CD4-positive, alpha-beta T cell treated with Interleukin-17A for 1 hour (primary cell): ENCODE data around the gene WNT3.
A peak's percentile ranks its signal among the peaks of the same experiment; 100 is the strongest.
"Not testable (repeated sequence)": the region's sequence is repeated elsewhere in the genome, so short reads cannot be mapped to it uniquely, and the experiment has no call there.

Experiments
- DNase-seq: peaks from one replicate; pipeline ENCODE4 v3.0.0-alpha.2; 2020

The WNT3 gene

GRCh38 chr17:46782250-46782953 lies 36.1 kb downstream of the WNT3 start:
- peak; percentile 14 for DNase-seq

GRCh38 chr17:46780003-46780373 lies 38.5 kb downstream of the WNT3 start:
- no peak for DNase-seq

- DNase-seq, result no peak
These were observed 40.3 kb downstream of the WNT3 start for GRCh38 chr17:46777943-46778915.

GRCh38 chr17:46776298-46777005 lies 42.0 kb downstream of the WNT3 start:
- DNase-seq, result no peak

- no peak for DNase-seq
These were observed 44.3 kb downstream of the WNT3 start for GRCh38 chr17:46774108-46774737.

- no peak for DNase-seq
These were observed 44.8 kb downstream of the WNT3 start for GRCh38 chr17:46773676-46774075.

- DNase-seq, result no peak
These were observed 45.3 kb downstream of the WNT3 start for GRCh38 chr17:46773221-46773605.

- DNase-seq, result no peak
These were observed 45.8 kb downstream of the WNT3 start for GRCh38 chr17:46772475-46773220.

- peak; percentile 11 for DNase-seq
These were observed 46.7 kb downstream of the WNT3 start for GRCh38 chr17:46771561-46772474.

- DNase-seq, result peak; percentile 12
These were observed 47.5 kb downstream of the WNT3 start for GRCh38 chr17:46770818-46771560.

- DNase-seq, result no peak
These were observed 48.1 kb downstream of the WNT3 start for GRCh38 chr17:46770439-46770817.

- no peak for DNase-seq
These were observed 48.7 kb downstream of the WNT3 start for GRCh38 chr17:46769531-46770438.

- not testable (repeated sequence) for DNase-seq
These were observed 49.6 kb downstream of the WNT3 start for GRCh38 chr17:46768896-46769295.

- DNase-seq, result no peak
These were observed 50.0 kb downstream of the WNT3 start for GRCh38 chr17:46768540-46768870.

- no peak for DNase-seq
These were observed 51.7 kb downstream of the WNT3 start for GRCh38 chr17:46766493-46767491.

GRCh38 chr17:46765453-46765852 lies 53.0 kb downstream of the WNT3 start:
- no peak for DNase-seq

GRCh38 chr17:46764709-46765401 lies 53.6 kb downstream of the WNT3 start:
- no peak for DNase-seq
